HFFc6 (cell line): ENCODE results near the gene RUNX1. TPM values are rescaled to one million over a fixed set of nuclear protein-coding genes. Genes with fewer than 3 reads are reported as not detected.
A peak's percentile ranks its signal among the peaks of the same experiment; 100 is the strongest.

Source experiments
- DNase-seq: peaks from one replicate; pipeline ENCODE4 v3.0.0-alpha.2; 2018
- H3K27ac Mint-ChIP-seq: 2 replicates; pipeline ENCODE4 v1.8.0; 2020; ENCODE audit warnings: mild to moderate bottlenecking, mixed read lengths
- H3K27me3 Mint-ChIP-seq: 2 replicates; pipeline ENCODE4 v1.8.0; 2021; ENCODE audit warnings: mild to moderate bottlenecking, moderate library complexity, mixed read lengths; ENCODE audit not compliant: insufficient read depth
- H3K36me3 Mint-ChIP-seq: 2 replicates; pipeline ENCODE4 v1.8.0; 2021; ENCODE audit warnings: low read depth, mixed read lengths
- H3K4me1 Mint-ChIP-seq: 2 replicates; pipeline ENCODE4 v1.8.0; 2020; ENCODE audit warnings: low read depth, mixed read lengths
- H3K4me3 Mint-ChIP-seq: 2 replicates; pipeline ENCODE4 v1.8.0; 2020; ENCODE audit warnings: mild to moderate bottlenecking, moderate library complexity, mixed read lengths
- H3K9me3 Mint-ChIP-seq: 2 replicates; pipeline ENCODE4 v1.8.0; 2020; ENCODE audit warnings: mild to moderate bottlenecking, mixed read lengths
- total RNA-seq, 6 experiments: library from RNA; stranded (reverse); fragmentation: NEBNext Ultra II Directional; extraction: Animal tissue kit (Norgen Biotek cat#: 25700); gene quantifications; 2 replicates in 1 of 6; 3 replicates in 5 of 6; pipeline ENCODE4 v1.2.3, GENCODE V29; 2021
- TF ChIP-seq, protein P1 (sequence below): fragments of 200-600 bp; sonication (generic); IDR thresholded peaks from 2 replicates; pipeline ENCODE4 v1.5.0; 2021; ENCODE audit warnings: antibody characterized with exemption, mild to moderate bottlenecking

The RUNX1 gene
- total RNA-seq, 6 experiments from 2014 or later: 57.4 to 78.9 (median 61.3) TPM

DNA sequence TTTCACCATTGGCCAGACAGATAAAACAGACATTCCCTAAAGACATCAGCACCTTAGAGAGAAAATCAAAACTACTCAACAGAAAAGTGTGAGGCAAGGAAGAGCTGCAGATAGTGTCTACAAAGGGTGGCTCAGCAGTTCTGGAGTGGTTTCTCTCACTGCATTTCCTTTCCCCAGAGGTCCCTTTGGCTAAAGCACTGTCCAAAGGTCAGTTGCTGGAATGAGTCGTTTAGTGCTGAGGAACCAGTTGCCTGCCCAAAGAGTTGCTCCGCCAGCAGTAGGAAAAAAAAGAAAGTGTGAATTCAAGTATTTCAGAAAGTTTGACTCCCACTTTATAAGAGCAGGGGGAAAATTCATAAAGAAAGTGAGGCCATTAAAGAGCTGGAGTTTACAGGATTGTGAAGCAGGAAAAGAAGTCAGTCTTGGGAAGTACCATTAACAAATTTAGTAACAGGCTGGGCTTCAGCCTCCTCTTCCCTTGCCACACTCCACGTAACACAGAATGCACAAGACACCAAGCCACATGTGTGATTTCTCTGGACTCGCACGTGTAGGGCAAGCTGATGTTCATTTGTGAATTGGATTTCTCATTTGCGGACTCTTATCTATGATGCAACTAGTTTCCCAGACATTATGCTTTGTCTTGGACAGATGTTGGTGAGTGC, 122.2 kb downstream of the RUNX1 start:
- Mint-ChIP-seq H3K4me3 (no peak overlapping the region), H3K4me1 (peaks cover 57% of the 10 kb centered on the region), H3K27me3 (no peaks in the 10 kb centered on the region), H3K27ac (peak overlapping the region; percentile 19; the same call in 1 of the 2 replicates), H3K9me3 (no peaks in the 10 kb centered on the region), H3K36me3 (peaks cover 39% of the 10 kb centered on the region)
- peak; percentile 23 for DNase-seq
- TF ChIP-seq, protein P1, sequence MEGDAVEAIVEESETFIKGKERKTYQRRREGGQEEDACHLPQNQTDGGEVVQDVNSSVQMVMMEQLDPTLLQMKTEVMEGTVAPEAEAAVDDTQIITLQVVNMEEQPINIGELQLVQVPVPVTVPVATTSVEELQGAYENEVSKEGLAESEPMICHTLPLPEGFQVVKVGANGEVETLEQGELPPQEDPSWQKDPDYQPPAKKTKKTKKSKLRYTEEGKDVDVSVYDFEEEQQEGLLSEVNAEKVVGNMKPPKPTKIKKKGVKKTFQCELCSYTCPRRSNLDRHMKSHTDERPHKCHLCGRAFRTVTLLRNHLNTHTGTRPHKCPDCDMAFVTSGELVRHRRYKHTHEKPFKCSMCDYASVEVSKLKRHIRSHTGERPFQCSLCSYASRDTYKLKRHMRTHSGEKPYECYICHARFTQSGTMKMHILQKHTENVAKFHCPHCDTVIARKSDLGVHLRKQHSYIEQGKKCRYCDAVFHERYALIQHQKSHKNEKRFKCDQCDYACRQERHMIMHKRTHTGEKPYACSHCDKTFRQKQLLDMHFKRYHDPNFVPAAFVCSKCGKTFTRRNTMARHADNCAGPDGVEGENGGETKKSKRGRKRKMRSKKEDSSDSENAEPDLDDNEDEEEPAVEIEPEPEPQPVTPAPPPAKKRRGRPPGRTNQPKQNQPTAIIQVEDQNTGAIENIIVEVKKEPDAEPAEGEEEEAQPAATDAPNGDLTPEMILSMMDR: no peak

DNA sequence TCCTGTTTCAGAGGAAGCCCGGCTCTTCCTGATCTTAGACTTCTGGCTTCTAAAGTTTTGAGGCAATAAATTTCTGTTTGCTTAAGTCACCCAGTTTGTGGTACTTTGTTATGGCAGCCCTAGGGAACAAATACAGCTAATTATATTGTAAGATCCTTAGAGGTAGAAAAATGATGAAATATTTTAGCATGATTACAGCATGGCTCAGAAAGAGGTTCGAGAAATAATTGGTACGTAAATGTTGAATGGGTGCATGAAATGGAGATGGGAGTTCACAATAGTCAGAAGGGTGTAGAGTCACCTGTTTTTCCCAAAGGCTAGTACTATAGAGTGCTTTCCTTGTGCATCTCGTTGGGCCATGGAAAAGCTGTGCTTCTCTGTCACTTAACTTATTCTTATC, 123.5 kb downstream of the RUNX1 start:
- Mint-ChIP-seq H3K4me1 (peaks cover 44% of the 10 kb centered on the region), H3K4me3 (no peak overlapping the region), H3K9me3 (no peaks in the 10 kb centered on the region), H3K27me3 (no peaks in the 10 kb centered on the region), H3K27ac (no peak overlapping the region), H3K36me3 (peaks cover 34% of the 10 kb centered on the region)
- DNase-seq: no peak
- TF ChIP-seq, protein P1: no peak

DNA sequence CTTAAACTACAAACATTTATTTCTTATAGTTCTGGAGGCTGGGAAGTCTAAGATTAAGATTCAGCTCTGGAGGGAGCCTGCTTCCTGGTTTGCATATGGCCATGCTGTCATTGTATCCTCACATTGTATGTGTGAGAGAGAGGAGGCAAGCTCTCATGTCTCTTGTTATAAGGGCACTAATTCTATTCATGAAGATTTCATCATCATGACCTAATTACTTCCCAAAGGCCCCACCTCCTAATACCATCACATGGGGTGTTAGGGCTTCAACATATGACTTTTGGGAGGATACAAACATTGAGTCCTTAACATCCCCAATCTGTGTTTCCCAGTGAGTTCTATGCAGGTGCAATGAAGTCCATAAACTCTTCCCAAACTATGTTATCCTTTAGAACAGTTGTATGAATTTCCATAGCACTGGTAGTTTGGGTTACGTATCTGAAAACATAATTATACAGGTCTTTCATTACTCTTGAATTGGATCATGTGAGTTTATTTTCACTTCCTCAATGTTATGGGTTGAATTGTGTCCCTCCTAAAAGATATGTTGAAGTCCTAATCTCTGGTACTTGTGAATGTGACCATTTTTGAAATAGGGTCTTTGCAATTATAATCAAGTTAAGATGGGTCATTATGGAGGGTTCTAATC, 124.2 kb downstream of the RUNX1 start:
- Mint-ChIP-seq H3K4me1 (peaks cover 39% of the 10 kb centered on the region), H3K27ac (no peak overlapping the region), H3K27me3 (no peaks in the 10 kb centered on the region), H3K4me3 (no peak overlapping the region), H3K9me3 (no peaks in the 10 kb centered on the region), H3K36me3 (peaks cover 32% of the 10 kb centered on the region)
- TF ChIP-seq, protein P1: no peak
- DNase-seq: no peak

DNA sequence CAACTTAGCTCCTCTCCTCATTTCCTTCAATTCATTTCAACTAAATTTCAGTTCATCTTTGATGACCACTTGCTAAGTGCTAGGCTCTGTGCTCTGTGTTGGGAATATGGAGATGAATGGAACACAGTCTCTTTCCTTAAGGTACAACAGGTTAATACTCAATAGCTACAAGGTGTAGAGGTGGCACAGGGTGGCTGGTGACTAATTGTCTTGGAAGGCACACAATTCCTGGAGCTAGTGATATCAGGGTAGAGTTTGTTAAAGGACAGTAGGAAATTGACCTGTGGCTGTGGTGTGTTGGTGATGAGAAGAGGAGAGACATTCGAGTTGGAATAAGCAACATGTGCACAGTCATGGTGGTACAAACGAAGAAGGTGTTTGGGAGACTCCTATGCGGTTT, 124.9 kb downstream of the RUNX1 start:
- DNase-seq: no peak
- Mint-ChIP-seq H3K4me1 (peaks cover 36% of the 10 kb centered on the region), H3K27me3 (no peaks in the 10 kb centered on the region), H3K4me3 (no peak overlapping the region), H3K36me3 (peaks cover 39% of the 10 kb centered on the region), H3K27ac (no peak overlapping the region), H3K9me3 (no peaks in the 10 kb centered on the region)
- TF ChIP-seq, protein P1: no peak

DNA sequence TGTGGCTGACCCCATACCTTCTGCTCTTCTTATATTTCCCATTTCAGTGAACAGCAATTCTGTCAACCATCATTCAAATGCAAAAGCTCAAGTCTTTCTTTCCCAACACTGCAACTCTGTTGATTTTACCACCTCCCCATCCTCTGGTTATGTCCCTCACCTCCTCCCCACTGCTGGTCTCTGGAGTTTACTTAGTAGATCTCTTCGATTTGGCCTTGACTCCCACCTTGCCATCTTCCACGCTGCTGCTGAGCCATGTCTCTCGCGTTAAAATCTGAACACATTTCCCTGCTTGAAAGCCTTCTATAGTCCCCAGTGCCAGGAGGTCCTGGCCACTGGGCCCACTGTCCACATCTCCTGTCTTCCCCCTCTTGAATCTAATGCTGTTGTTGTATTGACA, 125.5 kb downstream of the RUNX1 start:
- TF ChIP-seq, protein P1: no peak
- Mint-ChIP-seq H3K36me3 (peaks cover 40% of the 10 kb centered on the region), H3K27ac (no peak overlapping the region), H3K27me3 (no peaks in the 10 kb centered on the region), H3K9me3 (no peaks in the 10 kb centered on the region), H3K4me3 (no peak overlapping the region), H3K4me1 (peaks cover 30% of the 10 kb centered on the region)
- DNase-seq: no peak
